ENCODE results near the gene CAPN15. TPM values are rescaled to one million over a fixed set of nuclear protein-coding genes. Genes with fewer than 3 reads are reported as not detected.
"Not testable (repeated sequence)": the region's sequence is repeated elsewhere in the genome, so short reads cannot be mapped to it uniquely, and the experiment has no call there.

The CAPN15 gene
- total RNA-seq, 1 experiment from 2014 or later, result 70.1 TPM

GRCh38 chr16:503150-504071 is 24.1 kb upstream of the CAPN15 start:
- in situ Hi-C loops (cut with HindIII; ENCODE audit: low pct_unique_long_range_greater_than_20kb, low sequenced_read_pairs), result no loop called here
- no peak for DNase-seq (ENCODE audit: low read depth)

- in situ Hi-C loops (cut with HindIII; ENCODE audit: low pct_unique_long_range_greater_than_20kb, low sequenced_read_pairs), result no loop called here
- DNase-seq (ENCODE audit: low read depth), result no peak
These were observed 21.9 kb upstream of the CAPN15 start for GRCh38 chr16:505479-506245.

- DNase-seq (ENCODE audit: low read depth), result no peak
- in situ Hi-C loops (cut with HindIII; ENCODE audit: low pct_unique_long_range_greater_than_20kb, low sequenced_read_pairs), result no loop called here
These were observed 21.3 kb upstream of the CAPN15 start for GRCh38 chr16:506246-506546.

GRCh38 chr16:507527-507926 is 20.0 kb upstream of the CAPN15 start:
- DNase-seq (ENCODE audit: low read depth); in situ Hi-C loops (cut with HindIII; ENCODE audit: low pct_unique_long_range_greater_than_20kb, low sequenced_read_pairs): not testable (repeated sequence)

- in situ Hi-C loops (cut with HindIII; ENCODE audit: low pct_unique_long_range_greater_than_20kb, low sequenced_read_pairs), result no loop called here
- DNase-seq (ENCODE audit: low read depth), result no peak
These were observed 19.5 kb upstream of the CAPN15 start for GRCh38 chr16:507996-508395.

- in situ Hi-C loops (cut with HindIII; ENCODE audit: low pct_unique_long_range_greater_than_20kb, low sequenced_read_pairs), result no loop called here
- DNase-seq (ENCODE audit: low read depth), result no peak
These were observed 18.4 kb upstream of the CAPN15 start for GRCh38 chr16:508884-509736.

- in situ Hi-C loops (cut with HindIII; ENCODE audit: low pct_unique_long_range_greater_than_20kb, low sequenced_read_pairs), result no loop called here
- no peak for DNase-seq (ENCODE audit: low read depth)
These were observed 17.3 kb upstream of the CAPN15 start for GRCh38 chr16:510066-510825.

- no peak for DNase-seq (ENCODE audit: low read depth)
- in situ Hi-C loops (cut with HindIII; ENCODE audit: low pct_unique_long_range_greater_than_20kb, low sequenced_read_pairs), result no loop called here
These were observed 14.7 kb upstream of the CAPN15 start for GRCh38 chr16:512802-513201.

- in situ Hi-C loops (cut with HindIII; ENCODE audit: low pct_unique_long_range_greater_than_20kb, low sequenced_read_pairs), result no loop called here
- DNase-seq (ENCODE audit: low read depth), result no peak
These were observed 13.6 kb upstream of the CAPN15 start for GRCh38 chr16:513950-514349.

- in situ Hi-C loops (cut with HindIII; ENCODE audit: low pct_unique_long_range_greater_than_20kb, low sequenced_read_pairs), result no loop called here
These were observed 12.2 kb upstream of the CAPN15 start for GRCh38 chr16:515175-515938.

GRCh38 chr16:515939-516226 is 11.6 kb upstream of the CAPN15 start:
- DNase-seq (ENCODE audit: low read depth), result no peak
- in situ Hi-C loops (cut with HindIII; ENCODE audit: low pct_unique_long_range_greater_than_20kb, low sequenced_read_pairs), result no loop called here

More at GRCh38 chr16:515175-515938, 12.2 kb upstream of the CAPN15 start:
- no peak for DNase-seq (ENCODE audit: low read depth)

- in situ Hi-C loops (cut with HindIII; ENCODE audit: low pct_unique_long_range_greater_than_20kb, low sequenced_read_pairs), result no loop called here
- DNase-seq (ENCODE audit: low read depth), result no peak
These were observed 11.2 kb upstream of the CAPN15 start for GRCh38 chr16:516301-516700.

- DNase-seq (ENCODE audit: low read depth), result no peak
- in situ Hi-C loops (cut with HindIII; ENCODE audit: low pct_unique_long_range_greater_than_20kb, low sequenced_read_pairs), result no loop called here
These were observed 8.7 kb upstream of the CAPN15 start for GRCh38 chr16:518858-519257.

- DNase-seq (ENCODE audit: low read depth), result no peak
- in situ Hi-C loops (cut with HindIII; ENCODE audit: low pct_unique_long_range_greater_than_20kb, low sequenced_read_pairs), result no loop called here
These were observed 8.1 kb upstream of the CAPN15 start for GRCh38 chr16:519425-519824.

- in situ Hi-C loops (cut with HindIII; ENCODE audit: low pct_unique_long_range_greater_than_20kb, low sequenced_read_pairs), result no loop called here
- DNase-seq (ENCODE audit: low read depth), result no peak
These were observed 7.4 kb upstream of the CAPN15 start for GRCh38 chr16:519841-520687.

GRCh38 chr16:520847-521246 is 6.7 kb upstream of the CAPN15 start:
- DNase-seq (ENCODE audit: low read depth), result no peak
- in situ Hi-C loops (cut with HindIII; ENCODE audit: low pct_unique_long_range_greater_than_20kb, low sequenced_read_pairs), result no loop called here

Data from Caki2 (cell line).